H1 (cell line): ENCODE data around the gene TRIM10. TPM values are rescaled to one million over a fixed set of nuclear protein-coding genes. Genes with fewer than 3 reads are reported as not detected.

ENCODE experiments used
- BCL11A ChIP-seq, 2 experiments: IDR thresholded peaks; one replicate each; pipeline ENCODE4 v1.6.1; 2011; ENCODE audit warnings: low read depth in 2 of 2, low read length in 2 of 2, mild to moderate bottlenecking in 2 of 2
- CBX5 ChIP-seq: fragments of 300-800, 300-1000 bp; sonication (generic); IDR thresholded peaks from 2 replicates; pipeline ENCODE4 v1.7.1; 2016; ENCODE audit warnings: antibody characterized with exemption, low read length, low read depth
- CBX8 ChIP-seq: fragments of 300-800, 300-1000 bp; sonication (generic); IDR thresholded peaks from 2 replicates; pipeline ENCODE4 v1.7.1; 2016; ENCODE audit warnings: low read depth, low read length, borderline replicate concordance
- KDM4A ChIP-seq: IDR thresholded peaks from one replicate; pipeline ENCODE4 v1.7.1; 2012; ENCODE audit warnings: low read depth, mild to moderate bottlenecking, moderate library complexity, low read length, inconsistent platforms; ENCODE audit not compliant: severe bottlenecking
- KDM5A ChIP-seq: fragments of 200-600 bp; IDR thresholded peaks from 2 replicates; pipeline ENCODE4 v1.7.1; 2012; ENCODE audit warnings: mild to moderate bottlenecking, low read length, inconsistent platforms, mixed read lengths
- MAFK ChIP-seq: IDR thresholded peaks from 2 replicates; pipeline ENCODE4 v1.6.1; 2012; ENCODE audit warnings: low read depth, mild to moderate bottlenecking, improper control_type of control experiment, low read length
- POLR2A ChIP-seq, 2 experiments: IDR thresholded peaks; 1 replicate in 1 of 2; 2 replicates in 1 of 2; pipeline ENCODE4 v1.6.1; 2011; ENCODE audit warnings: low read depth in 2 of 2, low read length in 2 of 2, mild to moderate bottlenecking in 2 of 2; ENCODE audit errors: control extremely low read depth in 1 of 2
- RAD21 ChIP-seq, 2 experiments: IDR thresholded peaks in 1 of 2; conservative IDR thresholded peaks in 1 of 2; 2 replicates each; pipeline ENCODE4 v1.6.1; 2011; ENCODE audit warnings: low read depth in 2 of 2, low read length in 2 of 2, improper control_type of control experiment in 1 of 2, inconsistent platforms in 1 of 2, mild to moderate bottlenecking in 1 of 2, moderate library complexity in 1 of 2
- RXRA ChIP-seq: IDR thresholded peaks from 2 replicates; pipeline ENCODE4 v1.6.1; 2011; ENCODE audit warnings: low read depth, mild to moderate bottlenecking, low read length, moderate library complexity; ENCODE audit not compliant: insufficient read depth
- SP1 ChIP-seq: IDR thresholded peaks from 2 replicates; pipeline ENCODE4 v1.6.1; 2011; ENCODE audit warnings: low read depth, low read length
- TAF1 ChIP-seq: IDR thresholded peaks from 2 replicates; pipeline ENCODE4 v1.6.1; 2011; ENCODE audit warnings: mild to moderate bottlenecking, low read depth, low read length
- TEAD4 ChIP-seq: IDR thresholded peaks from 2 replicates; pipeline ENCODE4 v1.6.1; 2012; ENCODE audit warnings: low read depth, low read length, inconsistent platforms, mixed read lengths
- polyA plus RNA-seq, 7 experiments: library from polyadenylated mRNA; depleted of rRNA in 3 of 7; stranded (reverse) in 5 of 7; unstranded in 2 of 7; fragments of >200 nt in 5 of 7; fragments of 200-250 nt in 2 of 7; gene quantifications; 1 replicate in 5 of 7; 2 replicates in 1 of 7; 4 replicates in 1 of 7; pipeline versions ENCODE4 v1.2.1 to v1.2.3, GENCODE V29; 2011 to 2013; ENCODE audit warnings: missing spikeins in 2 of 7, mixed read lengths in 2 of 7
- total RNA-seq: library from RNA; stranded (reverse); fragmentation: NEBNext Ultra II Directional; extraction: Animal tissue kit (Norgen Biotek cat#: 25700); gene quantifications from 2 replicates; pipeline ENCODE4 v1.2.1, GENCODE V29; 2021
- TF ChIP-seq, protein P1 (sequence below): fragments of 300-600 bp; sonication (generic); IDR thresholded peaks from 2 replicates; pipeline ENCODE4 v1.7.1; 2012; ENCODE audit warnings: low read length, moderate library complexity, mild to moderate bottlenecking, inconsistent platforms; ENCODE audit not compliant: insufficient replicate concordance

The TRIM10 gene
- total and polyA plus RNA-seq, 2 of the 8 experiments (the other 6 are each of a cell fraction or from before 2014, with no cell fraction given), result 0.06 TPM; not detected in 1

DNA sequence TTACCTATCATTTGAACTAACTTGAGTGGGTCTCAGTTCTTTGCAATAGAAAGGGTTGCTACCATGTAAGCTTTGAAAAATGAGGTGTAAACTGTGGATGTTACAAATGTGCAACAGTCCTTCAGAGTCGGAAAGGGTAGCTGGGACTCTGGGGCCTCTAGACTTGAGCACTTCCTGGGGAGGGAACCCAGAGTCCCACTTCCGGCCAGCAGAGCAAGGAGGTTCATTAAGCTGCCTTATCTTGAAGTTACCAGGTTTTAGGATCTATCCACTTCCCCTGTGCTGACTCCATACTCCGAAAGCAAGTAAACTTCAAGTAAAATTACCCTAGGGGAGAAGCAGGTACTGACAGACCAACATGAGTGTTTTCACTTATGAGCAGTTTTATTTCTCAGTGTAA, 9.4 kb downstream of the TRIM10 start (continued):
- TF ChIP-seq, protein P1, sequence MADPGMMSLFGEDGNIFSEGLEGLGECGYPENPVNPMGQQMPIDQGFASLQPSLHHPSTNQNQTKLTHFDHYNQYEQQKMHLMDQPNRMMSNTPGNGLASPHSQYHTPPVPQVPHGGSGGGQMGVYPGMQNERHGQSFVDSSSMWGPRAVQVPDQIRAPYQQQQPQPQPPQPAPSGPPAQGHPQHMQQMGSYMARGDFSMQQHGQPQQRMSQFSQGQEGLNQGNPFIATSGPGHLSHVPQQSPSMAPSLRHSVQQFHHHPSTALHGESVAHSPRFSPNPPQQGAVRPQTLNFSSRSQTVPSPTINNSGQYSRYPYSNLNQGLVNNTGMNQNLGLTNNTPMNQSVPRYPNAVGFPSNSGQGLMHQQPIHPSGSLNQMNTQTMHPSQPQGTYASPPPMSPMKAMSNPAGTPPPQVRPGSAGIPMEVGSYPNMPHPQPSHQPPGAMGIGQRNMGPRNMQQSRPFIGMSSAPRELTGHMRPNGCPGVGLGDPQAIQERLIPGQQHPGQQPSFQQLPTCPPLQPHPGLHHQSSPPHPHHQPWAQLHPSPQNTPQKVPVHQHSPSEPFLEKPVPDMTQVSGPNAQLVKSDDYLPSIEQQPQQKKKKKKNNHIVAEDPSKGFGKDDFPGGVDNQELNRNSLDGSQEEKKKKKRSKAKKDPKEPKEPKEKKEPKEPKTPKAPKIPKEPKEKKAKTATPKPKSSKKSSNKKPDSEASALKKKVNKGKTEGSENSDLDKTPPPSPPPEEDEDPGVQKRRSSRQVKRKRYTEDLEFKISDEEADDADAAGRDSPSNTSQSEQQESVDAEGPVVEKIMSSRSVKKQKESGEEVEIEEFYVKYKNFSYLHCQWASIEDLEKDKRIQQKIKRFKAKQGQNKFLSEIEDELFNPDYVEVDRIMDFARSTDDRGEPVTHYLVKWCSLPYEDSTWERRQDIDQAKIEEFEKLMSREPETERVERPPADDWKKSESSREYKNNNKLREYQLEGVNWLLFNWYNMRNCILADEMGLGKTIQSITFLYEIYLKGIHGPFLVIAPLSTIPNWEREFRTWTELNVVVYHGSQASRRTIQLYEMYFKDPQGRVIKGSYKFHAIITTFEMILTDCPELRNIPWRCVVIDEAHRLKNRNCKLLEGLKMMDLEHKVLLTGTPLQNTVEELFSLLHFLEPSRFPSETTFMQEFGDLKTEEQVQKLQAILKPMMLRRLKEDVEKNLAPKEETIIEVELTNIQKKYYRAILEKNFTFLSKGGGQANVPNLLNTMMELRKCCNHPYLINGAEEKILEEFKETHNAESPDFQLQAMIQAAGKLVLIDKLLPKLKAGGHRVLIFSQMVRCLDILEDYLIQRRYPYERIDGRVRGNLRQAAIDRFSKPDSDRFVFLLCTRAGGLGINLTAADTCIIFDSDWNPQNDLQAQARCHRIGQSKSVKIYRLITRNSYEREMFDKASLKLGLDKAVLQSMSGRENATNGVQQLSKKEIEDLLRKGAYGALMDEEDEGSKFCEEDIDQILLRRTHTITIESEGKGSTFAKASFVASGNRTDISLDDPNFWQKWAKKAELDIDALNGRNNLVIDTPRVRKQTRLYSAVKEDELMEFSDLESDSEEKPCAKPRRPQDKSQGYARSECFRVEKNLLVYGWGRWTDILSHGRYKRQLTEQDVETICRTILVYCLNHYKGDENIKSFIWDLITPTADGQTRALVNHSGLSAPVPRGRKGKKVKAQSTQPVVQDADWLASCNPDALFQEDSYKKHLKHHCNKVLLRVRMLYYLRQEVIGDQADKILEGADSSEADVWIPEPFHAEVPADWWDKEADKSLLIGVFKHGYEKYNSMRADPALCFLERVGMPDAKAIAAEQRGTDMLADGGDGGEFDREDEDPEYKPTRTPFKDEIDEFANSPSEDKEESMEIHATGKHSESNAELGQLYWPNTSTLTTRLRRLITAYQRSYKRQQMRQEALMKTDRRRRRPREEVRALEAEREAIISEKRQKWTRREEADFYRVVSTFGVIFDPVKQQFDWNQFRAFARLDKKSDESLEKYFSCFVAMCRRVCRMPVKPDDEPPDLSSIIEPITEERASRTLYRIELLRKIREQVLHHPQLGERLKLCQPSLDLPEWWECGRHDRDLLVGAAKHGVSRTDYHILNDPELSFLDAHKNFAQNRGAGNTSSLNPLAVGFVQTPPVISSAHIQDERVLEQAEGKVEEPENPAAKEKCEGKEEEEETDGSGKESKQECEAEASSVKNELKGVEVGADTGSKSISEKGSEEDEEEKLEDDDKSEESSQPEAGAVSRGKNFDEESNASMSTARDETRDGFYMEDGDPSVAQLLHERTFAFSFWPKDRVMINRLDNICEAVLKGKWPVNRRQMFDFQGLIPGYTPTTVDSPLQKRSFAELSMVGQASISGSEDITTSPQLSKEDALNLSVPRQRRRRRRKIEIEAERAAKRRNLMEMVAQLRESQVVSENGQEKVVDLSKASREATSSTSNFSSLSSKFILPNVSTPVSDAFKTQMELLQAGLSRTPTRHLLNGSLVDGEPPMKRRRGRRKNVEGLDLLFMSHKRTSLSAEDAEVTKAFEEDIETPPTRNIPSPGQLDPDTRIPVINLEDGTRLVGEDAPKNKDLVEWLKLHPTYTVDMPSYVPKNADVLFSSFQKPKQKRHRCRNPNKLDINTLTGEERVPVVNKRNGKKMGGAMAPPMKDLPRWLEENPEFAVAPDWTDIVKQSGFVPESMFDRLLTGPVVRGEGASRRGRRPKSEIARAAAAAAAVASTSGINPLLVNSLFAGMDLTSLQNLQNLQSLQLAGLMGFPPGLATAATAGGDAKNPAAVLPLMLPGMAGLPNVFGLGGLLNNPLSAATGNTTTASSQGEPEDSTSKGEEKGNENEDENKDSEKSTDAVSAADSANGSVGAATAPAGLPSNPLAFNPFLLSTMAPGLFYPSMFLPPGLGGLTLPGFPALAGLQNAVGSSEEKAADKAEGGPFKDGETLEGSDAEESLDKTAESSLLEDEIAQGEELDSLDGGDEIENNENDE, result no peak
- TF ChIP-seq SP1, result no peak
- TF ChIP-seq TAF1, result no peak
- no peak for TF ChIP-seq TEAD4
- no peak for TF ChIP-seq KDM4A
- TF ChIP-seq MAFK, result no peak
- no peak for TF ChIP-seq RAD21 (IDR thresholded peaks at IDR 0.05 in 1 of 2, conservative IDR thresholded peaks at IDR 0.05 in 1 of 2; ENCODE audit: low read depth in 2 of 2, low read length in 2 of 2)
- no peak for TF ChIP-seq BCL11A (IDR thresholded peaks at IDR 0.05; ENCODE audit: low read depth in 2 of 2, low read length in 2 of 2)
- TF ChIP-seq KDM5A, result no peak
- TF ChIP-seq POLR2A (IDR thresholded peaks at IDR 0.05; ENCODE audit: control extremely low read depth in 1 of 2, low read depth in 2 of 2, low read length in 2 of 2), result no peak
- TF ChIP-seq RXRA, result no peak
- TF ChIP-seq CBX5, result no peak
- TF ChIP-seq CBX8, result no peak
